ENCODE results near the gene CASR. TPM values are rescaled to one million over a fixed set of nuclear protein-coding genes. Genes with fewer than 3 reads are reported as not detected.

The CASR gene
- total RNA-seq, 2 experiments from 2014 or later, result not detected

Other genes starting within 250 kb of the CASR start
- not detected for gene ILDR1, start 161.4 kb upstream of the CASR start, total RNA-seq
- under 1 TPM; 0.19 to 0.40 TPM for gene CD86, start 128.3 kb upstream of the CASR start, total RNA-seq
- not detected for gene CSTA, start 141.6 kb downstream of the CASR start, total RNA-seq
- 100 to 1,000 TPM; 183 to 197 TPM for gene MIX23, start 199.6 kb downstream of the CASR start, total RNA-seq
- gene FAM162A, start 200.5 kb downstream of the CASR start, total RNA-seq, result 100 to 1,000 TPM; 106 to 109 TPM
- 1 to 10 TPM; 3.4 to 3.5 TPM for gene WDR5B, start 232.4 kb downstream of the CASR start, total RNA-seq